A673 (cell line): ENCODE results near the gene LGALS9.

Experiments used
- EZH2 ChIP-seq: fragments of 200-600 bp; sonication (generic); IDR thresholded peaks from 2 replicates; pipeline ENCODE4 v1.6.1; 2017; ENCODE audit warnings: borderline replicate concordance, low read depth, mild to moderate bottlenecking, mixed read lengths, antibody characterized with exemption, low read length; ENCODE audit not compliant: poor library complexity, severe bottlenecking
- TF ChIP-seq, protein P1 (sequence below): fragments of 300-800, 200-600 bp; sonication (generic); conservative IDR thresholded peaks from 2 replicates; pipeline ENCODE4 v1.5.1; 2017; ENCODE audit warnings: low read depth, mild to moderate bottlenecking, antibody characterized with exemption, low read length, moderate library complexity, mixed read lengths

GRCh38 chr17:27631897-27632725, 1.1 kb downstream of the LGALS9 start:
- TF ChIP-seq, protein P1, sequence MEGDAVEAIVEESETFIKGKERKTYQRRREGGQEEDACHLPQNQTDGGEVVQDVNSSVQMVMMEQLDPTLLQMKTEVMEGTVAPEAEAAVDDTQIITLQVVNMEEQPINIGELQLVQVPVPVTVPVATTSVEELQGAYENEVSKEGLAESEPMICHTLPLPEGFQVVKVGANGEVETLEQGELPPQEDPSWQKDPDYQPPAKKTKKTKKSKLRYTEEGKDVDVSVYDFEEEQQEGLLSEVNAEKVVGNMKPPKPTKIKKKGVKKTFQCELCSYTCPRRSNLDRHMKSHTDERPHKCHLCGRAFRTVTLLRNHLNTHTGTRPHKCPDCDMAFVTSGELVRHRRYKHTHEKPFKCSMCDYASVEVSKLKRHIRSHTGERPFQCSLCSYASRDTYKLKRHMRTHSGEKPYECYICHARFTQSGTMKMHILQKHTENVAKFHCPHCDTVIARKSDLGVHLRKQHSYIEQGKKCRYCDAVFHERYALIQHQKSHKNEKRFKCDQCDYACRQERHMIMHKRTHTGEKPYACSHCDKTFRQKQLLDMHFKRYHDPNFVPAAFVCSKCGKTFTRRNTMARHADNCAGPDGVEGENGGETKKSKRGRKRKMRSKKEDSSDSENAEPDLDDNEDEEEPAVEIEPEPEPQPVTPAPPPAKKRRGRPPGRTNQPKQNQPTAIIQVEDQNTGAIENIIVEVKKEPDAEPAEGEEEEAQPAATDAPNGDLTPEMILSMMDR: no peak
- TF ChIP-seq EZH2: no peak
